ENCODE measurements around the gene MIDN. TPM values are rescaled to one million over a fixed set of nuclear protein-coding genes. Genes with fewer than 3 reads are reported as not detected.

The MIDN gene
- total RNA-seq, 1 experiment from 2014 or later: 125 TPM

- Histone ChIP-seq H3K36me3 (ENCODE audit: control insufficient read depth, insufficient read depth, low read length) (no peaks in the 10 kb centered on the region), H3K9me3 (no peaks in the 10 kb centered on the region), H3K4me1 (peaks cover 11% of the 10 kb centered on the region), H3K4me3 (ENCODE audit: low read depth, low read length) (no peak overlapping the region), H3K27me3 (replicated peaks; ENCODE audit: control insufficient read depth, insufficient read depth, low read length) (no peaks in the 10 kb centered on the region)
- Mint-ChIP-seq H3K27me3 (ENCODE audit: insufficient read depth, unreplicated experiment) (no peaks in the 10 kb centered on the region), H3K4me3 (ENCODE audit: unreplicated experiment) (no peak overlapping the region), H3K9me3 (ENCODE audit: unreplicated experiment) (no peaks in the 10 kb centered on the region), H3K4me1 (ENCODE audit: low read depth, unreplicated experiment) (peaks cover 5% of the 10 kb centered on the region), H3K36me3 (ENCODE audit: insufficient read depth, unreplicated experiment) (peaks cover 6% of the 10 kb centered on the region), H3K27ac (ENCODE audit: unreplicated experiment) (no peak overlapping the region)
- no peak for TF ChIP-seq CTCF (IDR thresholded peaks at IDR 0.05; ENCODE audit: insufficient read depth in 1 of 2, low read depth in 1 of 2, low read length in 1 of 2, severe bottlenecking in 1 of 2, unreplicated experiment in 1 of 2)
- ChIA-PET POLR2A (no interaction called here), CTCF (no interaction called here)
- no TSS peak for BruUV-seq (replicated peaks)
- DNase-seq: no peak
- intact Hi-C loops (cut with micrococcal nuclease; ENCODE audit: unreplicated experiment): loop anchor here (1.0 kb wide), 1 partner anchor 24 kb away; no protein-coding TSS in a partner anchor
Measured at GRCh38 chr19:1307755-1308303, 59.4 kb downstream of the MIDN start.

DNA sequence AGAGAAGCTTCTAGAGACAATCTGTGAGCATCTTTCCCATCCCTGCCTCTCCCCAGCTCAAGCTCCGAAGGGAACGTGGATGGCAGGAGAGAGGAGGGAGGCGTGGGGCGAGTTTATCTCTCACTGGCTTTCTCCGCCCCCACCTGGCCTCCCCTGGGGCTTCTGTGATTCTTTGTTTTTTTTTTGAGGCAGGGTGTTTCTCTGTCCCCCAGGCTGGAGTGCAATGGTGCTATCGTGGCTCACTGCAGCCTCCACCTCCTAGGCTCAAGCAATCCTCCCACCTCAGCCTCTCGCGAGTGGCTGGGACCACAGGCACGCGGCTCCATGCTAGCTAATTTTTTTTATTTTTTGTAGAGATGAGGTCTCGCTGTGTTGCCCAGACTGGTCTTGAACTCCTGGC is 60.3 kb downstream of the MIDN start:
- no peak overlapping the region for H3K4me3 Mint-ChIP-seq (ENCODE audit: unreplicated experiment)
- DNase-seq: peak in 1 of 2 experiments; percentile 29
- POLR2A ChIA-PET: no interaction called here
- no peak overlapping the region for H3K27ac Mint-ChIP-seq (ENCODE audit: unreplicated experiment)
- no peaks in the 10 kb centered on the region for H3K36me3 ChIP-seq (ENCODE audit: control insufficient read depth, insufficient read depth, low read length)
- H3K4me1 Mint-ChIP-seq (ENCODE audit: low read depth, unreplicated experiment): peaks cover 5% of the 10 kb centered on the region
- H3K9me3 Mint-ChIP-seq (ENCODE audit: unreplicated experiment): no peaks in the 10 kb centered on the region
- TF ChIP-seq CTCF (IDR thresholded peaks at IDR 0.05; ENCODE audit: insufficient read depth in 1 of 2, low read depth in 1 of 2, low read length in 1 of 2, severe bottlenecking in 1 of 2, unreplicated experiment in 1 of 2): no peak
- no peaks in the 10 kb centered on the region for H3K27me3 Mint-ChIP-seq (ENCODE audit: insufficient read depth, unreplicated experiment)
- no TSS peak for BruUV-seq (replicated peaks)
- peaks cover 6% of the 10 kb centered on the region for H3K36me3 Mint-ChIP-seq (ENCODE audit: insufficient read depth, unreplicated experiment)
- intact Hi-C loops (cut with micrococcal nuclease; ENCODE audit: unreplicated experiment): loop anchor here (1.0 kb wide), 1 partner anchor 24 kb away; no protein-coding TSS in a partner anchor
- H3K9me3 ChIP-seq: no peaks in the 10 kb centered on the region
- CTCF ChIA-PET: no interaction called here
- peaks cover 20% of the 10 kb centered on the region for H3K4me1 ChIP-seq
- no peak overlapping the region for H3K4me3 ChIP-seq (ENCODE audit: low read depth, low read length)
- no peaks in the 10 kb centered on the region for H3K27me3 ChIP-seq (replicated peaks; ENCODE audit: control insufficient read depth, insufficient read depth, low read length)

Other genes starting within 250 kb of the MIDN start
- gene GRIN3B, start 248.2 kb upstream of the MIDN start, total RNA-seq (2022): 0.41 and 0.49 TPM in 2 replicates
- gene TMEM259, start 227.5 kb upstream of the MIDN start, total RNA-seq (2022): 148 and 154 TPM in 2 replicates
- not detected in 2 replicates for gene RNU6-2, start 227.1 kb upstream of the MIDN start, total RNA-seq (2022)
- gene CNN2, start 222.0 kb upstream of the MIDN start, total RNA-seq (2022): 194 and 221 TPM in 2 replicates
- gene ABCA7, start 208.5 kb upstream of the MIDN start, total RNA-seq (2022): 43.5 and 45.9 TPM in 2 replicates
- gene ARHGAP45, start 181.4 kb upstream of the MIDN start, total RNA-seq (2022): 38.6 and 43.3 TPM in 2 replicates
- 264 and 272 TPM in 2 replicates for gene POLR2E, start 153.2 kb upstream of the MIDN start, total RNA-seq (2022)
- gene GPX4, start 144.6 kb upstream of the MIDN start, total RNA-seq (2022): 500 and 546 TPM in 2 replicates
- gene SBNO2, start 74.3 kb upstream of the MIDN start, total RNA-seq (2022): 37.3 and 41.2 TPM in 2 replicates
- gene STK11, start 42.8 kb upstream of the MIDN start, total RNA-seq (2022): 56.7 and 58.1 TPM in 2 replicates
- 7.3 and 9.7 TPM in 2 replicates for gene CBARP, start 10.6 kb upstream of the MIDN start, total RNA-seq (2022)
- gene ATP5F1D, start 6.8 kb upstream of the MIDN start, total RNA-seq (2022): 126 and 140 TPM in 2 replicates
- 289 and 331 TPM in 2 replicates for gene CIRBP, start 20.7 kb downstream of the MIDN start, total RNA-seq (2022)
- gene FAM174C, start 26.9 kb downstream of the MIDN start, total RNA-seq (2022): 51.0 and 56.3 TPM in 2 replicates
- 18.6 and 20.6 TPM in 2 replicates for gene EFNA2, start 37.3 kb downstream of the MIDN start, total RNA-seq (2022)
- gene NDUFS7, start 135.3 kb downstream of the MIDN start, total RNA-seq (2022): 111 and 114 TPM in 2 replicates
- 67.3 and 75.7 TPM in 2 replicates for gene GAMT, start 153.0 kb downstream of the MIDN start, total RNA-seq (2022)
- 165 and 180 TPM in 2 replicates for gene DAZAP1, start 159.0 kb downstream of the MIDN start, total RNA-seq (2022)
- 1,192 and 1,341 TPM in 2 replicates for gene RPS15, start 189.8 kb downstream of the MIDN start, total RNA-seq (2022)
- gene APC2, start 201.5 kb downstream of the MIDN start, total RNA-seq (2022): 9.5 and 11.3 TPM in 2 replicates
- 41.9 and 45.4 TPM in 2 replicates for gene C19orf25, start 230.6 kb downstream of the MIDN start, total RNA-seq (2022)
- gene PCSK4, start 241.8 kb downstream of the MIDN start, total RNA-seq (2022): 6.4 and 9.8 TPM in 2 replicates
- 50.2 and 61.5 TPM in 2 replicates for gene REEP6, start 242.6 kb downstream of the MIDN start, total RNA-seq (2022)

All from Caco-2 (cell line).